GM12878 (cell line): ENCODE results near the gene TCF7L2.

Experiments
- CREB1 ChIP-seq: IDR thresholded peaks from 2 replicates; pipeline ENCODE4 v1.6.1; 2012; ENCODE audit warnings: low read depth, mild to moderate bottlenecking, inconsistent platforms
- CREM ChIP-seq: IDR thresholded peaks from 2 replicates; pipeline ENCODE4 v1.6.1; 2014; ENCODE audit warnings: antibody characterized with exemption, low read depth
- EED ChIP-seq: sonication (generic); IDR thresholded peaks from 2 replicates; pipeline ENCODE4 v1.6.1; 2016; ENCODE audit warnings: antibody characterized with exemption, low read depth
- EP300 ChIP-seq, 2 experiments: fragments of 150-350 bp in 1 of 2; IDR thresholded peaks; 2 replicates each; pipeline ENCODE4 v1.6.1; 2011 to 2012; ENCODE audit warnings: low read depth in 2 of 2, low read length in 2 of 2, borderline replicate concordance in 1 of 2, improper control_type of control experiment in 1 of 2, inconsistent platforms in 1 of 2; ENCODE audit not compliant: control insufficient read depth in 1 of 2
- ETV6 ChIP-seq, 2 experiments: fragments of 450-650 bp in 1 of 2; IDR thresholded peaks in 1 of 2; conservative IDR thresholded peaks in 1 of 2; 2 replicates each; pipeline ENCODE4 v1.6.1; 2014; ENCODE audit warnings: antibody characterized with exemption in 1 of 2, borderline replicate concordance in 1 of 2, low read depth in 1 of 2, mild to moderate bottlenecking in 1 of 2, moderate library complexity in 1 of 2
- KDM1A ChIP-seq: fragments of 200-600 bp; sonication (generic); IDR thresholded peaks from 2 replicates; pipeline ENCODE4 v1.6.1; 2016; ENCODE audit warnings: borderline replicate concordance
- MAX ChIP-seq: IDR thresholded peaks from 2 replicates; pipeline ENCODE4 v1.6.1; 2012; ENCODE audit warnings: low read depth, low read length, improper control_type of control experiment
- NR2C2 ChIP-seq: IDR thresholded peaks from 2 replicates; pipeline ENCODE4 v1.6.1; 2011; ENCODE audit warnings: borderline replicate concordance, low read depth; ENCODE audit not compliant: control insufficient read depth, insufficient read length
- SIX5 ChIP-seq: IDR thresholded peaks from 2 replicates; pipeline ENCODE4 v1.6.1; 2011; ENCODE audit warnings: mild to moderate bottlenecking, low read depth, low read length, moderate library complexity; ENCODE audit not compliant: severe bottlenecking
- SP1 ChIP-seq: IDR thresholded peaks from one replicate; pipeline ENCODE4 v1.6.1; 2011; ENCODE audit warnings: low read depth, low read length
- TF ChIP-seq, protein P1 (sequence below), 3 experiments: IDR thresholded peaks in 2 of 3; conservative IDR thresholded peaks in 1 of 3; 2 replicates each; pipeline ENCODE4 v1.5.1; 2011; ENCODE audit warnings: low read depth in 3 of 3, low read length in 3 of 3, mild to moderate bottlenecking in 3 of 3, control low read depth in 2 of 3, moderate library complexity in 2 of 3, inconsistent platforms in 1 of 3, mixed read lengths in 1 of 3; ENCODE audit not compliant: control insufficient read depth in 2 of 3, insufficient read depth in 1 of 3; ENCODE audit errors: extremely low read depth in 1 of 3
- TF ChIP-seq, protein P2 (sequence below): IDR thresholded peaks from 2 replicates; pipeline ENCODE4 v1.6.1; 2012; ENCODE audit warnings: low read depth, low read length, improper control_type of control experiment

GRCh38 chr10:113019096-113019495 lies 69.0 kb downstream of the TCF7L2 start:
- TF ChIP-seq SP1 = no peak
- TF ChIP-seq NR2C2 = no peak
- no peak for TF ChIP-seq EED
- no peak for TF ChIP-seq MAX
- no peak for TF ChIP-seq CREB1
- TF ChIP-seq, protein P1, sequence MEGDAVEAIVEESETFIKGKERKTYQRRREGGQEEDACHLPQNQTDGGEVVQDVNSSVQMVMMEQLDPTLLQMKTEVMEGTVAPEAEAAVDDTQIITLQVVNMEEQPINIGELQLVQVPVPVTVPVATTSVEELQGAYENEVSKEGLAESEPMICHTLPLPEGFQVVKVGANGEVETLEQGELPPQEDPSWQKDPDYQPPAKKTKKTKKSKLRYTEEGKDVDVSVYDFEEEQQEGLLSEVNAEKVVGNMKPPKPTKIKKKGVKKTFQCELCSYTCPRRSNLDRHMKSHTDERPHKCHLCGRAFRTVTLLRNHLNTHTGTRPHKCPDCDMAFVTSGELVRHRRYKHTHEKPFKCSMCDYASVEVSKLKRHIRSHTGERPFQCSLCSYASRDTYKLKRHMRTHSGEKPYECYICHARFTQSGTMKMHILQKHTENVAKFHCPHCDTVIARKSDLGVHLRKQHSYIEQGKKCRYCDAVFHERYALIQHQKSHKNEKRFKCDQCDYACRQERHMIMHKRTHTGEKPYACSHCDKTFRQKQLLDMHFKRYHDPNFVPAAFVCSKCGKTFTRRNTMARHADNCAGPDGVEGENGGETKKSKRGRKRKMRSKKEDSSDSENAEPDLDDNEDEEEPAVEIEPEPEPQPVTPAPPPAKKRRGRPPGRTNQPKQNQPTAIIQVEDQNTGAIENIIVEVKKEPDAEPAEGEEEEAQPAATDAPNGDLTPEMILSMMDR (IDR thresholded peaks at IDR 0.05 in 2 of 3, conservative IDR thresholded peaks at IDR 0.05 in 1 of 3; ENCODE audit: control insufficient read depth in 2 of 3, extremely low read depth in 1 of 3, insufficient read depth in 1 of 3, low read depth in 3 of 3, low read length in 3 of 3) = no peak
- TF ChIP-seq KDM1A = no peak
- TF ChIP-seq SIX5 = no peak
- TF ChIP-seq EP300 (IDR thresholded peaks at IDR 0.05; ENCODE audit: borderline replicate concordance in 1 of 2, control insufficient read depth in 1 of 2, low read depth in 2 of 2, low read length in 2 of 2) = no peak
- no peak for TF ChIP-seq ETV6 (conservative IDR thresholded peaks at IDR 0.05 in 1 of 2, IDR thresholded peaks at IDR 0.05 in 1 of 2; ENCODE audit: borderline replicate concordance in 1 of 2, low read depth in 1 of 2)
- TF ChIP-seq CREM = no peak
- TF ChIP-seq, protein P2, sequence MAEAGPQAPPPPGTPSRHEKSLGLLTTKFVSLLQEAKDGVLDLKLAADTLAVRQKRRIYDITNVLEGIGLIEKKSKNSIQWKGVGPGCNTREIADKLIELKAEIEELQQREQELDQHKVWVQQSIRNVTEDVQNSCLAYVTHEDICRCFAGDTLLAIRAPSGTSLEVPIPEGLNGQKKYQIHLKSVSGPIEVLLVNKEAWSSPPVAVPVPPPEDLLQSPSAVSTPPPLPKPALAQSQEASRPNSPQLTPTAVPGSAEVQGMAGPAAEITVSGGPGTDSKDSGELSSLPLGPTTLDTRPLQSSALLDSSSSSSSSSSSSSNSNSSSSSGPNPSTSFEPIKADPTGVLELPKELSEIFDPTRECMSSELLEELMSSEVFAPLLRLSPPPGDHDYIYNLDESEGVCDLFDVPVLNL = no peak
